Kasumi-1 (cell line): Measurements from ENCODE around the gene DNASE1L1.

ENCODE experiments used
- DNase-seq, 2 experiments: peaks; one replicate each; lab custom pipeline; 2025; lab: John Stamatoyannopoulos, UW

Gene DNASE1L1

GRCh38 chrX:154436374-154436982 lies 27.4 kb upstream of the DNASE1L1 start:
- peak in 1 of 2 experiments; percentile 8 for DNase-seq

- no peak for DNase-seq
Measured at GRCh38 chrX:154435171-154435733, 26.2 kb upstream of the DNASE1L1 start.

GRCh38 chrX:154434394-154435168 lies 25.5 kb upstream of the DNASE1L1 start:
- DNase-seq, result no peak

GRCh38 chrX:154433605-154434004 lies 24.6 kb upstream of the DNASE1L1 start:
- DNase-seq, result no peak

GRCh38 chrX:154432210-154432609 lies 23.2 kb upstream of the DNASE1L1 start:
- DNase-seq, result no peak

- DNase-seq, result peak; percentile 21 to 39
Measured at GRCh38 chrX:154431341-154431740, 22.3 kb upstream of the DNASE1L1 start.

GRCh38 chrX:154430916-154431315 lies 21.9 kb upstream of the DNASE1L1 start:
- DNase-seq, result no peak

- DNase-seq, result no peak
Measured at GRCh38 chrX:154430479-154430878, 21.4 kb upstream of the DNASE1L1 start.

- no peak for DNase-seq
Measured at GRCh38 chrX:154429711-154430110, 20.7 kb upstream of the DNASE1L1 start.

- DNase-seq, result peak; percentile 78 to 84
Measured at GRCh38 chrX:154428176-154429171, 19.4 kb upstream of the DNASE1L1 start, which contains the start of gene ATP6AP1. Gene ATP6AP1, plus strand, starts transcription at chrX:154428677. Its CDS starts 16 bp downstream, at chrX:154428693.

GRCh38 chrX:154426916-154427770 lies 18.1 kb upstream of the DNASE1L1 start:
- peak in 1 of 2 experiments; percentile 10 for DNase-seq

GRCh38 chrX:154420402-154420756 lies 11.3 kb upstream of the DNASE1L1 start:
- DNase-seq, result no peak

GRCh38 chrX:154419688-154420401 lies 10.8 kb upstream of the DNASE1L1 start:
- no peak for DNase-seq

GRCh38 chrX:154419189-154419588 lies 10.1 kb upstream of the DNASE1L1 start:
- DNase-seq, result no peak

- no peak for DNase-seq
Measured at GRCh38 chrX:154417157-154417556, 8.1 kb upstream of the DNASE1L1 start.

GRCh38 chrX:154413142-154413541 lies 4.1 kb upstream of the DNASE1L1 start:
- DNase-seq, result no peak

GRCh38 chrX:154412468-154412867 lies 3.4 kb upstream of the DNASE1L1 start:
- peak; percentile 48 for DNase-seq

- DNase-seq, result peak; percentile 40 to 44
Measured at GRCh38 chrX:154411981-154412340, 2.9 kb upstream of the DNASE1L1 start.

GRCh38 chrX:154408659-154409221 lies 314 bp downstream of the DNASE1L1 start:
- no peak for DNase-seq

- no peak for DNase-seq
Measured at GRCh38 chrX:154404625-154405192, 4.3 kb downstream of the DNASE1L1 start.
